Right atrium auricular region (tissue), 2 donors: Measurements from ENCODE around the gene PGAM5. TPM values are rescaled to one million over a fixed set of nuclear protein-coding genes. Genes with fewer than 3 reads are reported as not detected.

Source experiments
- DNase-seq: peaks from one replicate; pipeline ENCODE4 v3.0.0-alpha.2; 2019; ENCODE audit warnings: low spot score
- H3K27ac ChIP-seq, 2 donors: fragments of 200-600 bp; sonication (generic); 1 replicate in 1 of 2; 2 replicates in 1 of 2; pipeline ENCODE4 v1.5.1; 2016 to 2019
- H3K27me3 ChIP-seq, 2 donors: fragments of 200-600 bp; sonication (generic); one replicate each; pipeline versions ENCODE4 v1.5.1 to v1.6.0; 2017 to 2019
- H3K36me3 ChIP-seq: fragments of 200-600 bp; sonication (generic); one replicate; pipeline ENCODE4 v1.5.1; 2016
- H3K4me1 ChIP-seq, 2 donors: fragments of 200-600 bp; sonication (generic); one replicate each; pipeline versions ENCODE4 v1.5.1 to v1.6.0; 2017 to 2019
- H3K4me3 ChIP-seq, 2 donors: fragments of 200-600 bp; sonication (generic); 1 replicate in 1 of 2; 2 replicates in 1 of 2; pipeline ENCODE4 v1.5.1; 2017 to 2019; ENCODE audit warnings: mild to moderate bottlenecking in 1 of 2, moderate library complexity in 1 of 2
- H3K9me3 ChIP-seq, 2 donors: fragments of 200-600 bp; sonication (generic); one replicate each; pipeline ENCODE4 v1.5.1; 2019
- CTCF ChIP-seq, 2 donors: fragments of 200-600 bp; sonication (generic); IDR thresholded peaks; one replicate each; pipeline ENCODE4 v1.5.1; 2019; ENCODE audit warnings: antibody characterized with exemption in 2 of 2
- total RNA-seq, 2 donors: library from RNA; depleted of rRNA; stranded (reverse); fragments of >200 nt; gene quantifications; one replicate each; pipeline ENCODE4 v1.1.0, GENCODE V29; 2016

The PGAM5 gene
- total RNA-seq, 2 donors from 2014 or later = 12.8 to 20.0 TPM

- peaks cover 0 to 6% of the 10 kb centered on the region in 2 donors for H3K4me1 ChIP-seq
- no peak for DNase-seq
- no peak overlapping the region for H3K4me3 ChIP-seq
- peak overlapping the region; percentile 69 for H3K27ac ChIP-seq
- H3K9me3 ChIP-seq = no peaks in the 10 kb centered on the region
- no peak for TF ChIP-seq CTCF (IDR thresholded peaks at IDR 0.05)
- H3K36me3 ChIP-seq = peaks cover 21% of the 10 kb centered on the region
- no peaks in the 10 kb centered on the region for H3K27me3 ChIP-seq
Measured at GRCh38 chr12:132695431-132695830, 15.2 kb upstream of the PGAM5 start.

GRCh38 chr12:132698341-132698740 lies 12.3 kb upstream of the PGAM5 start:
- Histone ChIP-seq H3K36me3 (peaks cover 21% of the 10 kb centered on the region), H3K4me1 (peaks cover 0 to 6% of the 10 kb centered on the region in 2 donors), H3K9me3 (no peaks in the 10 kb centered on the region), H3K27ac (no peak overlapping the region), H3K4me3 (no peak overlapping the region), H3K27me3 (no peaks in the 10 kb centered on the region)
- TF ChIP-seq CTCF (IDR thresholded peaks at IDR 0.05) = no peak
- no peak for DNase-seq

GRCh38 chr12:132700212-132700822 lies 10.3 kb upstream of the PGAM5 start:
- DNase-seq = no peak
- H3K4me3 ChIP-seq = no peak overlapping the region
- no peak for TF ChIP-seq CTCF (IDR thresholded peaks at IDR 0.05)
- peaks cover 21% of the 10 kb centered on the region for H3K36me3 ChIP-seq
- H3K27ac ChIP-seq = no peak overlapping the region
- peaks cover 0 to 6% of the 10 kb centered on the region in 2 donors for H3K4me1 ChIP-seq
- no peaks in the 10 kb centered on the region for H3K27me3 ChIP-seq
- no peaks in the 10 kb centered on the region for H3K9me3 ChIP-seq

- DNase-seq = no peak
- peaks cover 5% of the 10 kb centered on the region for H3K36me3 ChIP-seq
- TF ChIP-seq CTCF (IDR thresholded peaks at IDR 0.05) = no peak
Measured at GRCh38 chr12:132702640-132703039, 8.0 kb upstream of the PGAM5 start.

GRCh38 chr12:132703641-132704040 lies 7.0 kb upstream of the PGAM5 start:
- no peak overlapping the region for H3K4me3 ChIP-seq
- H3K36me3 ChIP-seq = no peaks in the 10 kb centered on the region
- no peaks in the 10 kb centered on the region for H3K27me3 ChIP-seq
- H3K4me1 ChIP-seq = no peaks in the 10 kb centered on the region
- no peak for TF ChIP-seq CTCF (IDR thresholded peaks at IDR 0.05)
- no peak overlapping the region for H3K27ac ChIP-seq
- no peak for DNase-seq
- H3K9me3 ChIP-seq = no peaks in the 10 kb centered on the region

More at GRCh38 chr12:132702640-132703039, 8.0 kb upstream of the PGAM5 start:
- Histone ChIP-seq H3K27ac (no peak overlapping the region), H3K4me3 (no peak overlapping the region), H3K4me1 (no peaks in the 10 kb centered on the region), H3K27me3 (no peaks in the 10 kb centered on the region), H3K9me3 (no peaks in the 10 kb centered on the region)

GRCh38 chr12:132707241-132707640 lies 3.4 kb upstream of the PGAM5 start:
- Histone ChIP-seq H3K36me3 (no peaks in the 10 kb centered on the region), H3K27me3 (no peaks in the 10 kb centered on the region), H3K27ac (no peak overlapping the region), H3K4me3 (no peak overlapping the region), H3K4me1 (peaks cover 0 to 18% of the 10 kb centered on the region in 2 donors), H3K9me3 (no peaks in the 10 kb centered on the region)
- TF ChIP-seq CTCF (IDR thresholded peaks at IDR 0.05) = no peak
- no peak for DNase-seq
